ENCODE results near the gene AGO3.
A peak's percentile ranks its signal among the peaks of the same experiment; 100 is the strongest.
"Not testable (repeated sequence)": the region's sequence is repeated elsewhere in the genome, so short reads cannot be mapped to it uniquely, and the experiment has no call there.

AGO3 gene

DNA sequence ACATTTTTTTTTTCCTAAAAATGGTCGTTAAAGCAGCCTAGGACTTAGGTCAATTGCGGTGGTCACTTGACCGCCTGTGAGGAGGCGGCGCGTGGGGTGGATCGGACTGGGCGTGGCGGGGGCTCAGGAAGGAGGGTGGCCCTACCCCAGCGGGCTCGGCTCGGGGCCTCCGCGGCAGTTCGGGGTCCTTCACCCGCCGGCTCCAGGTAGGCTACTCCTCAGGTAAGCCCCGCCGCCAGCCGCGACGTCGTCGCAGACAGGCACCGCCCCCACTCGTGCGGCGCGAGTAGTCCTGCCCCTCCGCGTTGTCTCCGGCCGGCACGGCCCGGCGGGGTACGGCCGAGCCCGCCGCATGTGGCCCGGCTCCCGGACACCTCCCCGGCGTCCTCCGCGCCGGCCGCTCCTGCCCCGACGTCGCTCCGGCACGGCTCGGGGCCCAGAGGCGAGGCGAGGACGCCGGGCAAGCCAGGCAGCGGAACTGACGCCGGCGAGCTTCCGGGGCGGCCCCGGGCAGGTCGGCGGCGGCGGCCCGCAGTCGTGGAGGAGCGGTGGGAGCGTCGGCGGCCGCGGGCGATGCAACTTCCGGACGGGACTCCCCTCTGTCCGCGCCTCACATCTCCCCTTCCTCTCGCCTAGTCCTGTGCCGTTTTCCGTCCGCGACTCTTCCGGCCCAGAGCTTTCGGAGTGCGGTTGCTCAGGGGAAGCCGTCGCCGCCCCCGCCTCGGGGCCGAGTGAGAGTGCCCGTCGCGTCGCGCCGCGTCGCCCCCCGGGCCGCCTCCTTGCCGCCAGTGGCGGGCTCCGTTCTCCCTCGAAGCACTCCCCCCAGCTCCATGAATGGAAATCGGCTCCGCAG, at the start of gene AGO3:
Gene AGO3, plus strand, starts transcription at position 513 of the 853 bp plus-strand sequence. Its CDS starts 322 bp downstream, at position 835.
- DNase-seq = peak; percentile 64 to 85

DNA sequence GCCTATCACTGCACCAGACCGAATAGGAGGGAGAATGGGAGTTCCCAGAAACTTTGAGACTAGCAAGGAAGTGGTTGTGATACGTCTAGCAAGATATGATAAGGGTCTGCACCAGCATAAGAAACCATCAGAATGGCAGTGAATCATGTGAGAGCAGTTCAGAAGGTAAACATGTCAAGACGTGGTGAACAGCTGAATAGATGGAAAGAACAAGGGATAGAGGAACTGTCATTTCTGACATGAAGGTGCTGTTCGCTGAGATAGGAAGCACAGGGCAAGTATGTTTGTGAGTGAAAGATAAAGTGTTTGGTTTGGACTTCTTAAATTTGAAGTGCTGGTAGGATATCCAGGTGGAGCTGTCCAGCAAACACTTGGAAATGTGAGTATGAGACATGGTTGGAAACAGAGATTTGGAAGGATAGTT, 49.0 kb upstream of the AGO3 start:
- DNase-seq = no peak

DNA sequence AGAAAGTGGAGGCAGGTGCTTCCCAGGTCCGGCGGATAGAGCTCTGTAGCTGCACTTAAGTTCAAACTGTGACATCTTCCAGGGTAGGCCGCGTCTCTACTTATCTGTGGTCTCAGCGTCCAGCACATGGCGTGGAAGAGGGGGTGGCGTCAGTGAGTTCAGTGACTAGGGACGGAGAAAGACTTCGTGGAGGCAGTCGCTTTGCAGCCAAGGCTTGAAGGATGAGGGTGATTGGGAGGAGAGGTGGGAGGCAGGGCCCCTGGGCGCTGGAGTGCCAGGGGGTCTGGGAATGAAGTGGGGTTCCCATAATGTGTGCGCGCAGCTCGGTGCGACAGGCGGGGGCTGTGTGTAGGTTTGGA, 48.3 kb upstream of the AGO3 start:
- no peak for DNase-seq

DNA sequence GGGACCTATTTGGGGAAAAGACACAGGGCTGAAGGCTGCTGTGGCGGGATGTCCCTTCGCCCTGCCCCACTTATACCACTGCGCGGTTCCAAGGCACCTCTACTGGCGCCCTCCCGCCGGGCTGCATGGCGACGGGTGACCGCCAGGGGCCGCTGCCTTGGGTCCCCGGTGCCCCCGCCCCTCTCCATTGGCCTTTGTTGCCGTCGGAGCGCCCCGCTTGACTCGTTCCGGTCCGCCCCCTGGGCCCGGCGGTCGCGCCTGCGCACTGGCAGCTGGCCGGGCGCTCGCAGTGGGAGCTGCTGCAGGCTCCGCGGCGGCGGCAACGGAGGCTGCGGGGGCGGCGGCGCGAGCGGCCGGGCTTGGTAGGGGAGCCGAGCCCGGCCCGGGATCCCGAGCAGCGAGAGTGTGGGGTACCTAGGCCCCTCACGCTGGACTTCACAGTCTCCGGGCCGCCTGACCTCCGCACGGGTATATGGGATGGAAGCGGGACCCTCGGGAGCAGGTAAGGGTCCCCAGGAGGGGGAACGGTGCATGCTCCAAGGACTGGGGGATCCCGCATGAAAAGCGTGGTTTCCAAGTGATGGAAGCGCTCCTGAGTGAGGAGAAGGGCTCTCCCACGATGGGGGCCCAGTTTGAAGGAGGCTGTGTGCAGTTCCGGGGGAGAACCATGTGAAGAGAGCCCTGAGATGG, 47.8 kb upstream of the AGO3 start, which contains the start of gene AGO1:
Gene AGO1, plus strand, starts transcription at position 265 of the 690 bp plus-strand sequence. Its CDS starts 213 bp downstream, at position 478.
- DNase-seq = peak; percentile 75 to 89

DNA sequence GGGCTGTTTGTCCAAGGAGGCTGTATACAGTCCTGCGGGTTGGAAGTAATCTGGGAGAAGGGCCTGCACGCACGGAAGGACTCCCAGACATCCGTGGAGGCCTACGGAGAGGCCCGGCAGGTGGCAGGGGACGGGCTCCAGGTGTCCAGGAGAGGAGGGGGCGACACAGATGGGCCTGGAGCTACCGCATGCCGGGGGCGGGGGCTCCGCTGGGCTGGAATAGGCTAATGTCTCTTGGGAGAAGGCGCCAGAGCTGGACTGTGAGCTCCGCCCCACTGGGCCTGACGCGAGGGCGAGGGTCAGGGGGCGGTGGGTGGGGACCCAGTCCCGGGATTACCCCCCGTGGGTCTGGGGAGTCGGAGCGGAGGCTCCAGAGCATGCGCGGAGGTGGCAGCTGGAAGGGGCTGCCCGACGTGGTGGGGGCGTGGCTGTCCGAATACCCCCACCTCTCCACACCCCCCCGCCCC, 47.2 kb upstream of the AGO3 start:
- DNase-seq = peak; percentile 48 to 72

DNA sequence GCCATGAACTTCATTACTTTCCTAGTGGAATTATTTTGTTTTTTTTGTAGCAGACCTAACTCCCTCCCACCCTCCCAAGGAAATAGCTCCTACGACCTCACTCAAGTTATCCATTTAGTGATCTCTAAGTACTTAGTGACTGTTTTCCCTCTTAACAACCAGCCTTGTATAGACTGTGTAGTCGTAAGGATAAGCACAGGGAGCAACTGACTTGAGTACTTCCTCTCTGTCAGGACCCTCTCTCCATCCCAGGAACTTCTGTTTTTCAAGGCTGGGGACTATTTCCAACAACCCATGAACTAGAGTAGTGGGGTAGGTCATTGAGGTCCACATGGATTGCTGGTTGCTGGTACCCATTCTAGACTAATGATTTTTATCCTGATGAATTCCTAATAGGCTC, 46.0 kb upstream of the AGO3 start:
- DNase-seq = no peak

DNA sequence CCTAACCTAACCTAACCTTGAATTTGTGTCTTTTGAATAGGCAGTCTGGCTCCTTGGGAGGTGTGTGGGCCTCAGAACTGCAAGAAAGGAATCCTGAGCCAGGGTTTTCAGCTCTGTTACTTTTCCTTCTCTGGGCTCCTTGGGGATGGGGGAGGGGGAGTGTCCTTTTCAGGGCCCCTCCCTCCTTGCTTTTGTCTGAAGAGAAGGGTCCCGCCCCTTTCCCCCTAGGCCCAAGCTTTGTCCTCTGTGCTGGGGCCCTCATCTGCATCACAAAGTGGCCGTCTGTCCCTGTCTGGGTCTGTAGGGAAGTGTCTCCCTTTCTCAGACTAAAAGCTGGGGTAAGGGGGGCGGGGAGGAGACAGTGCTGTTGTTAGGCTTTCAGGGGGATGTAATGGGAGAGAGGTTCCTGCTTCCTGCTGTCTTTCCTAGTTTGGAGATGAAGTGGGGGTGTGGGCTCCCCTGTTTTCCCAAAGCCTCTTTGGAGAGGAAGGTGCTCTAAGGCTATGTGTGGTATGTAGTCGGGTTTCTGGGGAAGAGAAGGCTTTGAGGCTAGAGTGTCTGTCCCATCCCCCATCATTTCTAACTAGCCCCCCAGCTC, 44.8 kb upstream of the AGO3 start:
- peak in 1 of 2 experiments; percentile 6 for DNase-seq

DNA sequence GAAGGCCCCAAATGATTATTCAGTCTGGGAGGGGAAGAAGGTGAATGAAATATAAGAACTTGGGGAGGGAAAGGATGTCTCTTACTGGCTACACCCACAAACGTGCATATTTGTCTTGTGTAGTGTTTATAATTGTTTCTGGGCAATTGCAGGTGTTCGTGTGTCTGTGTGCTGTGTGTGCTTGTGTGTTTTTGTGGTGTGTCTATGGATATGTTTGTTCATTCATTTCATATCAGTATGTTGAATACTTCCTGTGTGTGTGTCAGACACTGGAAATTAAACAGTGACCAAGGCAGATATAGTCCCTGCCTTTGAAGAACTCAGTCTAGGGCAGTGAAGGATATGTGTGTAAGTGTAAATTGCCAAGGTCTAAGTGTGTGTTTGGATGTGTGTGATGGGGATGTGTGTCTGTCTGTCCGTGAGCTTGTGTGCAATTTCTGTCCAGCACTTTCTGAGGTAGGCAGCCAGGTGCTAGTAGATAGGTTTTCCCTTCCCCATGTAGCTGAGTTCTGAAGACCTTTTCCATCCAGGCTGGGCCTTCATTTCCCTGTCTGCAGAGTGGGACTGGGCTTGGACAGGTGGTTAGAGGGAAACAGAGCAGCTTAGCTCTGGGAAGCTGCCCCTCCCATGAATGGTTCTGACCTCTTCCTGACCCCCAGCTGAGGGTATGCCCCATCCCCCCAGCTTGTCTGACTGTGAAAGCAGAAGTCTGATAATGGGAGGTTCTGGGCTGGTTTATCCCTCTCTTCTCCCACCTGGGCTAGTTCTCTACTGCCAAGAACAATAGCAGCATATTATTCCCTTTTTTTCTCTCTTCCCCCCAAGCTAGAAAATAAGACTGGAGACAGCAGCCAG, 44.1 kb upstream of the AGO3 start:
- DNase-seq = peak in 1 of 2 experiments; percentile 16

DNA sequence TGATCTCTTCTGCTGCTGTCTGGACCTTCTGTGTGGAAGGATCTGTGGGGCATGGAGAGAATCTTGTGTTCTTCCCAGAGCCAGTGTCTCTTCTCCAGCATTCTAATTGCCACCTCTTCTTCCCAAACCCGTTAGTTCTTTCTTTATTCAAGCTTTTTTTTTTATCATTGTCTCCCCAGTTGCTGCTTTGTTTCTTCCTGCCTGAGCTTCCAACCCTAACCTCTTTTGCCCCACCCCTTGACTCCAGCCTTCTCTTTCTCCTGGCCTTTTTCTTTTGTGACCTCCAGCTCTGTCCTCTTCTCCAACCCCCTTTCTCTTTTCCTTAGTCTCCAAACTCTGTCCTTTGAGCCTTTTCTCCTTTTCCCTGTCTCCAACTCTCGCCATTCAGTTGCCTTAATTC, 43.4 kb upstream of the AGO3 start:
- DNase-seq = no peak

DNA sequence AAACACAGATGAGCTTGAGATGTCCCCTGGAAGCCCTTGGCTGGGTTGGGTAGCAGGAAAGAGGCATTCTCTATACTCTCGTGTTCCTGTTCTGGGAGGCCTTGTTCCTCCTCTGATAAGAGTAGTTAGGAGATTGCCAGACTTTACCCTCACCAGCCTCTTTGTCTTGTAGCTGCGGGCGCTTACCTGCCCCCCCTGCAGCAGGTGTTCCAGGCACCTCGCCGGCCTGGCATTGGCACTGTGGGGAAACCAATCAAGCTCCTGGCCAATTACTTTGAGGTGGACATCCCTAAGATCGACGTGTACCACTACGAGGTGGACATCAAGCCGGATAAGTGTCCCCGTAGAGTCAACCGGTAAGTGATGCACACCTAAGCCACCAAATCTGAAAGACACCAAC, 42.6 kb upstream of the AGO3 start:
- DNase-seq = no peak

DNA sequence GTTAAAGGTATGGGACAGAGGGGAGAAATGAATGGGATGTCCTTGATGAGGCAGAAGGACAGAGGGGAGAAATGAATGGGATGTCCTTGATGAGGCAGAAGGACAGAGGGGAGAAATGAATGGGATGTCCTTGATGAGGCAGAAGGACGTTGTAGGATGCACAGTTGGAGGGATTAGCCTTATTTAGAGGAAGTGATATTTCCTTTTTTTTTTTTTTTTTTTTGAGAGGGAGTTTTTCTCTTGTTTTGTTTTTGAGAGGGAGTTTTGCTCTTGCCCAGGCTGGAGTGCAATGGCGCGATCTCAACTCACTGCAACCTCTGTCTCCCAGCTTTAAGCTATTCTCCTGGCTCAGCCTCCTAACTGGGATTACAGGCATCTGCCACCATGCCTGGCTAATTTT, 41.9 kb upstream of the AGO3 start:
- not testable (repeated sequence) for DNase-seq

DNA sequence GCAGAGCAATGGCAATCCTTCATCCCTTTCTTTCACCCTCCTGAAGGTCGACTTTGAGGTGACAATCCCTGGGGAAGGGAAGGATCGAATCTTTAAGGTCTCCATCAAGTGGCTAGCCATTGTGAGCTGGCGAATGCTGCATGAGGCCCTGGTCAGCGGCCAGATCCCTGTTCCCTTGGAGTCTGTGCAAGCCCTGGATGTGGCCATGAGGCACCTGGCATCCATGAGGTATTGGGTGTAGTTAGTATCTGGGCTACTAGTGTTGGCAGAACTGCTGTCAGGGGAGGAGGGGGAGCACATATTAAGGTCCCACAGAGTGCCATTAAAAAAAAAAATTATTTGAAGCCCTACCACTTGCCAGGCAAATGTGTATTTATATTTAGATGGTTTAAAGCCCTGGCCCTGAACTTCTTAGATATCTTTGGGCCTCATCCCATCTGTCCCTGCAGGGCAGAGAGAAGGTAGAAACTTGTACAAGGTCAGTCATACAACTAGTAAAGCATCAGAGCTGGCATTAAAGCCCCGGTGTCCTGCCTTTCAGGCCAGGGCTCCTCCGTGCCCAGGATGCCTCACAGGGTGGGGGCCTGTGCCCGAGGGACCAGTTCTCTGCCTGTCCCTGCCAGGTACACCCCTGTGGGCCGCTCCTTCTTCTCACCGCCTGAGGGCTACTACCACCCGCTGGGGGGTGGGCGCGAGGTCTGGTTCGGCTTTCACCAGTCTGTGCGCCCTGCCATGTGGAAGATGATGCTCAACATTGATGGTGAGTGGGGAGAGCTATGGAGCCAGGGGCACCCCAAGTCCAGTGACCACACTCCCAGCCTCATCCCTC, 37.6 kb upstream of the AGO3 start:
- DNase-seq = no peak

DNA sequence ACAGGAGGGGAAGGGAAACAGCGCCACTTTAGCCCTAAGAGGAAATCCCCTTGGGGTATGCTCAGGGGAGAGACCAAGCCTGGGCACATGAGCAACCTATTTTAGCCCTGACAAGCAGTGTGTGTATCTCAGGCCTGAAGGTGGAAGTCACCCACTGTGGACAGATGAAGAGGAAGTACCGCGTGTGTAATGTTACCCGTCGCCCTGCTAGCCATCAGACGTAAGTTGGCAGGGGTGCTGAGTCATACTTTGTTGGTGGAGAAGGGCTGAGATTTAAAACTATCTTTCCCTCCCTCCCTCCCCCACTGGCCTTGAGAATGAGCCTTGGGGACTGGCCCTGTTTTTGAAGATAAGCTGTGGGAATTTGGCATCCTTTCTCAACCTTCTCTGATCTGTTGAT, 36.7 kb upstream of the AGO3 start:
- no peak for DNase-seq

DNA sequence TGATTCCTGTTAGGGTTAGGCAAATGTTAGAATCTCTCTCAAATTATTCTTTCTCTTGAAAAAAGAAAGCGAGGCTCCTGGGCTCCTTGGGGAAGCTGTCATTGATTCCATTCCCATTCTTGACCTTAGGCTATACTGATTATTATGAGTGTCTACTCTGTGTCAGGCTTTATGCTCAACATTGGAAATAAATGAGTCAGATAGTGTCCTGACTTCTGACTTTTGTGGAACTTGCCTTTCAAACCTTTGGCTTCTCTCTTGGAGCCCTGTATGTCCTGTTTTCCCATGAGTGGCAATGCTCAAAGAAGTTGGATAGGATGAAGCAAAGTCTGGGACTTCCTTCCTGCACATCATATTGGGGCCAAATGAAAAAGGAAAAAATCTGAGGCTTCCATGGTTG, 36.2 kb upstream of the AGO3 start:
- DNase-seq = no peak

DNA sequence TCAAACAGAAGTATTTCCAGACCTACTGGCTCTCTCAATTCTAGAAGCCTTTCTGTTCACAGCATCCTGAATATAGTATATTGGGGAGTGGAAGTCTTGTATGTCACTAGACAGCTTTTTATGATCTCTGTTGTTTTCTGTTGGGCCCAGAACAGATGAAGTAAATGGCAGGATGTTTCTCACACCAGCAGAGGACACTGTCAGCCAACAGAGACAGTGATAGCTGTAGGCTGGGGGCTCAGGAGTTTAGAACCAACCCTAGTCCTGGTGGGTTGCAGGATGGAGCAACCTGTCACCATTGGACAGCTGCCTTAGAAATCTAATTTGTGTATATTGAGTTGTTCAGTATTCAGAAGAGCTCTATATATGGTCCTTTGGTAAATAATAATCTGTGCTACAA, 31.0 kb upstream of the AGO3 start:
- DNase-seq = no peak

DNA sequence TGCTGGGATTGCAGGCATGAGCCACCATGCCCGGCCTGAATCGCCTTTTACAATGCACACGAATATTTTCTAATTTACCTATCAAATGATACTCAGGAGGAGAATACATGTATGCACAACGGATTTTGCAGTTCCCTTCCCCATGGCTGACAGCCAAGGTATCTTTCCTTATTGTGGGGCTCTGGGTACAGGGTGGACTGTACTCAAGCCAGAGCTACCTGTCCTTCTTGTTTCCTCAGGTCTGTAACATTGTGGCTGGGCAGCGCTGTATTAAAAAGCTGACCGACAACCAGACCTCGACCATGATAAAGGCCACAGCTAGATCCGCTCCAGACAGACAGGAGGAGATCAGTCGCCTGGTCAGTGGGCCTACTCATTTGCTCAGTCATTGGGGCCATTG, 29.7 kb upstream of the AGO3 start:
- DNase-seq = no peak

DNA sequence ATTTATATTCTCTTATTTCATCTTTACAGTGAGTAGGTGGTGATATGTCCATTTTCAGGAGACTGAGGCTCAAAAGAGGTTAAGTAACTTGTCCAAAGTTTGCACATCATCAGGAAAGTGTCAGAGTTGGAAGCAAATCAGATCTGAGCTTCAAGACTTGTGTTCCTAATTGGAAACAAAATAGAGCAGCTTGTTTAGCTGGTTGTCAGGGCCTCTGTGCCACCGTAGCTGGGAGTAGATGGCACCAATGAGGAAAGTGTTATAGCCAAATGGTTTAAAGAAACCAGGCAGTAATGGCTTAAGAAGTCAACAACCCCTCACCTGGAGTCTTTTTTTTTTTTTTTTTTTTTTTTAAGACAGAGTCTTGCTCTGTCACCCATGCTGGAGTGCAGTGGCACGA, 28.2 kb upstream of the AGO3 start:
- no peak for DNase-seq

DNA sequence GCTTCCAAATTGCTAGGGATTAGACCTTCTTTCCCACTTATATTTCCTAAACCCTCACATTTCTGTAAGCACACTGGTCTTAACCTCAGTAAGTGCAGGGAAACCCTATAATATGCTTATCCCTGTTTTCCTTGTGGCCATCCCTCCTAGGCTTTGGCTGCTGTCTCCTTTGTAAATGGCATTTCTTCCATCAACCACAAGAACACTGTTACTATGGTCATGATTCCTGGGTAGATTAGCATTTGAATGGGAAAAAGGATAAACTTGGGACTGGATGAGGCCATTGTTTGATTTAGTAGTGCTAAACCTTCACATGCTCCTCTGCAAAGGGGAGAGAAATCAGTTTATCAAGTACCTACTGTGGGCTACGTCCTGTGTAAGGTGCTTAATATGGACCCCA, 16.2 kb upstream of the AGO3 start:
- no peak for DNase-seq

DNA sequence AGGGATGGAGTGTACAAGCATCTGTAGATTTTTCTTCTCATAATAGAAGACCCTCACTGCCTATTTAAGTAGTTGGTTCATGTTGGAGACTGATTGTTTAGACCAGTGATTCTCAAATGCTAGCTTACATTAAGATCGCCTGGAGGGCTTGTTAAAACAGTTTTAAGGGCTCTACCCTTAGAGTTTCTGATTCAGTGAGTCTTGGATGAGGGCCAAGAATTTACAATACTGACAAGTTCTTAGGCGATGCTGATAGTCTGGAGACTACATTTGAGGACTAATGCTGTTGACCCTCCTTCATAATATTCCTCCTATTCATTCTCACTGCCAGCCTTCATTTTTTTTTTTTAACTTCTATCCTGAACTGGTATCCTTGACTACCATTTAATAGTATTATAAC, 15.2 kb upstream of the AGO3 start:
- no peak for DNase-seq

DNA sequence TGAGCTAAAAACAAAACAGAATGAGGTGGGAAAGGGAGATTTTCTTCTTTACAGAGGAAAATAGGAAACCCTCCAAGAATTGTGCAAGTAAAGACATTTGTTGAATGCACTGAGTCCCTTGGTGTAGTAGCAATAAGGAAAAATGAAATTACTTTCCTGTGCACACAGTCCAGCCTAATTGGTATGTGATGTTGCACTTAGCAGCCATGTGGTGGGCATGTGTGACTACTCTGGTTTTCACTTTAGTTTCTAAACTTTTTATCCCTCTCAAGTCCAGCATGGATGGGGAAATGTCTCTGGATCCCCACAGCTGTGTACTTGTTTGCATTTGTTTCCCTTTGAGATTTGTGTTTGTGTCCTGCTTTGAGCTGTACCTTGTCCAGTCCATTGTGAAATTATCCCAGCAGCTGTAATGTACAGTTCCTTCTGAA, 7.1 kb upstream of the AGO3 start:
- no peak for DNase-seq

DNA sequence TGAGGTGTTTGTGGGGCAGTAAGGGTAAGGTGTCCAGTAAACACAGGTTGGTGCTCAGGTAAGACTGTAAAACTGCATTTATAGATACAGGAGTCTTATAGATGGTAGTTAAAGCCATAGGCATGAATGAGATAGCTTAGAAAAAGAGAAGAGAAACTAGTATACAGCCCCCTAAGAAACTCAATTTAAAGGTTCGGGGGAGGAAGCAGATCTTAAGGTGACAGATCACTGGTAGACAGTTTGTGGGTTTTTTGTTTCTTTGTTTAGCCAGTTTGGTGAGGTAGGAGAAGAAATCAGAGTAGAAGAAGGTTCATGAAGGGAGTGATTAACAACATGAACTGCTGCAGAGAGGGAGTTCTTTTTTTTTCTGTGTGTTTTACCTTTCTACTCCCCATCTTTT, 6.1 kb upstream of the AGO3 start:
- no peak for DNase-seq

DNA sequence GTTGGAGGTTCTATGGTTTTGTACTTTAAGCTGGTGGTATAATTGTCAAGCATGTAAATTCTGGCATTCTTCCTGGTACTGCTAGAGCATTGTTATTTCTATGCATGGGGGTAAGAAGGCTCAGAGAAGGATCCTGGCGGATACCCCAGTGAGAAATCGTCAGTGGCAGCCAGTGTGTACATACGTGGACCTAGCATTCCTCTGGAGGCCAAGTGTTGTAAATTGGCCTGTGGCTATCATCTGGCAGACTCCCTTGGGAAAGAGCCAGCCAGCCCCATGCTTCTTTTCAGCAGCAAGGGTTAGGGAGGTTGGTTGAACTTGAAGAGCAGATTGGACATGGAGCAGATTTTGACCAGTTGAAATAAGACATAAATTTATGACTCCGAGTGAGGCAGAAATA, 5.2 kb upstream of the AGO3 start:
- no peak for DNase-seq
